GM12874 (cell line): ENCODE measurements around the gene TMEM140.
A peak's percentile ranks its signal among the peaks of the same experiment; 100 is the strongest.

Source experiments
- CTCF ChIP-seq: IDR thresholded peaks from 2 replicates; pipeline ENCODE4 v1.5.1; 2011; ENCODE audit warnings: low read depth, mild to moderate bottlenecking, control low read depth, low read length, moderate library complexity; ENCODE audit not compliant: insufficient read depth

TMEM140 gene

GRCh38 chr7:135169141-135169963 is 21.5 kb downstream of the TMEM140 start:
- peak; percentile 93 for TF ChIP-seq CTCF

- no peak for TF ChIP-seq CTCF
Measured at GRCh38 chr7:135169964-135170273, 22.0 kb downstream of the TMEM140 start.

GRCh38 chr7:135170274-135170997 is 22.6 kb downstream of the TMEM140 start, which contains the start of gene CYREN:
Gene CYREN, minus strand, starts transcription at chr7:135170707. Its CDS starts 1,785 bp downstream, at chr7:135168922.
- peak; percentile 77 for TF ChIP-seq CTCF

- no peak for TF ChIP-seq CTCF
Measured at GRCh38 chr7:135174941-135175340, 27.1 kb downstream of the TMEM140 start.

GRCh38 chr7:135175931-135176330 is 28.1 kb downstream of the TMEM140 start:
- TF ChIP-seq CTCF: no peak

GRCh38 chr7:135177028-135177696 is 29.3 kb downstream of the TMEM140 start:
- no peak for TF ChIP-seq CTCF

GRCh38 chr7:135178364-135178763 is 30.5 kb downstream of the TMEM140 start:
- no peak for TF ChIP-seq CTCF
